Measurements from ENCODE around the gene CISH.
A peak's percentile ranks its signal among the peaks of the same experiment; 100 is the strongest.

CISH gene

GRCh38 chr3:50581459-50581842 is 30.1 kb downstream of the CISH start:
- in situ Hi-C loops (cut with HindIII; ENCODE audit: low pct_unique_long_range_greater_than_20kb, low sequenced_read_pairs), result no loop called here
- TF ChIP-seq JUND (IDR thresholded peaks at IDR 0.05; ENCODE audit: low read depth), result no peak
- no peak for DNase-seq (ENCODE audit: low read depth in 1 of 2, low spot score in 1 of 2)

GRCh38 chr3:50580683-50581458 is 30.7 kb downstream of the CISH start:
- DNase-seq (ENCODE audit: low read depth in 1 of 2, low spot score in 1 of 2), result no peak
- in situ Hi-C loops (cut with HindIII; ENCODE audit: low pct_unique_long_range_greater_than_20kb, low sequenced_read_pairs), result no loop called here
- TF ChIP-seq JUND (IDR thresholded peaks at IDR 0.05; ENCODE audit: low read depth), result no peak

- no peak for DNase-seq (ENCODE audit: low read depth in 1 of 2, low spot score in 1 of 2)
- TF ChIP-seq JUND (IDR thresholded peaks at IDR 0.05; ENCODE audit: low read depth), result no peak
- in situ Hi-C loops (cut with HindIII; ENCODE audit: low pct_unique_long_range_greater_than_20kb, low sequenced_read_pairs), result no loop called here
These were observed 34.2 kb downstream of the CISH start for GRCh38 chr3:50577348-50577747.

- no peak for TF ChIP-seq JUND (IDR thresholded peaks at IDR 0.05; ENCODE audit: low read depth)
- in situ Hi-C loops (cut with HindIII; ENCODE audit: low pct_unique_long_range_greater_than_20kb, low sequenced_read_pairs), result no loop called here
- DNase-seq (ENCODE audit: low read depth in 1 of 2, low spot score in 1 of 2), result no peak
These were observed 36.2 kb downstream of the CISH start for GRCh38 chr3:50575372-50575771.

- in situ Hi-C loops (cut with HindIII; ENCODE audit: low pct_unique_long_range_greater_than_20kb, low sequenced_read_pairs), result no loop called here
- DNase-seq (ENCODE audit: low read depth in 1 of 2, low spot score in 1 of 2), result no peak
- no peak for TF ChIP-seq JUND (IDR thresholded peaks at IDR 0.05; ENCODE audit: low read depth)
These were observed 37.1 kb downstream of the CISH start for GRCh38 chr3:50574444-50574831.

- in situ Hi-C loops (cut with HindIII; ENCODE audit: low pct_unique_long_range_greater_than_20kb, low sequenced_read_pairs), result no loop called here
- no peak for TF ChIP-seq JUND (IDR thresholded peaks at IDR 0.05; ENCODE audit: low read depth)
- no peak for DNase-seq (ENCODE audit: low read depth in 1 of 2, low spot score in 1 of 2)
These were observed 37.8 kb downstream of the CISH start for GRCh38 chr3:50573566-50574443.

GRCh38 chr3:50572801-50573371 is 38.7 kb downstream of the CISH start:
- TF ChIP-seq JUND (IDR thresholded peaks at IDR 0.05; ENCODE audit: low read depth), result no peak
- in situ Hi-C loops (cut with HindIII; ENCODE audit: low pct_unique_long_range_greater_than_20kb, low sequenced_read_pairs), result no loop called here
- DNase-seq (ENCODE audit: low read depth in 1 of 2, low spot score in 1 of 2), result no peak

- DNase-seq (ENCODE audit: low read depth in 1 of 2, low spot score in 1 of 2), result peak; percentile 50 to 81
- TF ChIP-seq JUND (IDR thresholded peaks at IDR 0.05; ENCODE audit: low read depth), result no peak
- in situ Hi-C loops (cut with HindIII; ENCODE audit: low pct_unique_long_range_greater_than_20kb, low sequenced_read_pairs), result no loop called here
These were observed 39.4 kb downstream of the CISH start for GRCh38 chr3:50572158-50572557.

GRCh38 chr3:50571486-50571885 is 40.1 kb downstream of the CISH start:
- no peak for TF ChIP-seq JUND (IDR thresholded peaks at IDR 0.05; ENCODE audit: low read depth)
- in situ Hi-C loops (cut with HindIII; ENCODE audit: low pct_unique_long_range_greater_than_20kb, low sequenced_read_pairs), result no loop called here
- DNase-seq (ENCODE audit: low read depth in 1 of 2, low spot score in 1 of 2), result no peak

- DNase-seq (ENCODE audit: low read depth in 1 of 2, low spot score in 1 of 2), result no peak
- TF ChIP-seq JUND (IDR thresholded peaks at IDR 0.05; ENCODE audit: low read depth), result no peak
- in situ Hi-C loops (cut with HindIII; ENCODE audit: low pct_unique_long_range_greater_than_20kb, low sequenced_read_pairs), result no loop called here
These were observed 40.9 kb downstream of the CISH start for GRCh38 chr3:50570508-50571279.

- in situ Hi-C loops (cut with HindIII; ENCODE audit: low pct_unique_long_range_greater_than_20kb, low sequenced_read_pairs), result no loop called here
- TF ChIP-seq JUND (IDR thresholded peaks at IDR 0.05; ENCODE audit: low read depth), result no peak
These were observed 42.4 kb downstream of the CISH start, which contains the start of gene HEMK1 for GRCh38 chr3:50568947-50569749. Gene HEMK1 (plus strand): TSS chr3:50569522. CDS start chr3:50571105, 1,583 bp downstream.

More at GRCh38 chr3:50568947-50569749, 42.4 kb downstream of the CISH start, which contains the start of gene HEMK1:
- DNase-seq (ENCODE audit: low read depth in 1 of 2, low spot score in 1 of 2), result peak; percentile 93 to 95
